Nephron progenitor cell (in vitro differentiated cells): ENCODE measurements around the gene PPP6R3.
"Not testable (repeated sequence)": the region's sequence is repeated elsewhere in the genome, so short reads cannot be mapped to it uniquely, and the experiment has no call there.

Experiments used
- DNase-seq: peaks from one replicate; pipeline ENCODE4 v3.0.0; 2021
- H3K27ac Mint-ChIP-seq: 2 replicates; pipeline ENCODE4 v1.8.0; 2021; ENCODE audit warnings: mild to moderate bottlenecking, moderate library complexity, mixed read lengths
- H3K27me3 Mint-ChIP-seq: 2 replicates; pipeline ENCODE4 v1.8.0; 2021; ENCODE audit warnings: mild to moderate bottlenecking, low read depth, mixed read lengths; ENCODE audit not compliant: poor library complexity
- H3K36me3 Mint-ChIP-seq: 2 replicates; pipeline ENCODE4 v1.8.0; 2021; ENCODE audit warnings: low read depth, mixed read lengths
- H3K4me1 Mint-ChIP-seq: 2 replicates; pipeline ENCODE4 v1.8.0; 2021; ENCODE audit warnings: mixed read lengths
- H3K4me3 Mint-ChIP-seq: 2 replicates; pipeline ENCODE4 v1.8.0; 2021; ENCODE audit warnings: mild to moderate bottlenecking, moderate library complexity, mixed read lengths
- H3K9me3 Mint-ChIP-seq: 2 replicates; pipeline ENCODE4 v1.8.0; 2021; ENCODE audit warnings: mild to moderate bottlenecking, moderate library complexity, mixed read lengths
- TF ChIP-seq, protein P1 (sequence below): fragments of 200-600 bp; sonication (generic); IDR thresholded peaks from 2 replicates; pipeline ENCODE4 v1.5.0; 2021; ENCODE audit warnings: antibody characterized with exemption

Gene PPP6R3

DNA sequence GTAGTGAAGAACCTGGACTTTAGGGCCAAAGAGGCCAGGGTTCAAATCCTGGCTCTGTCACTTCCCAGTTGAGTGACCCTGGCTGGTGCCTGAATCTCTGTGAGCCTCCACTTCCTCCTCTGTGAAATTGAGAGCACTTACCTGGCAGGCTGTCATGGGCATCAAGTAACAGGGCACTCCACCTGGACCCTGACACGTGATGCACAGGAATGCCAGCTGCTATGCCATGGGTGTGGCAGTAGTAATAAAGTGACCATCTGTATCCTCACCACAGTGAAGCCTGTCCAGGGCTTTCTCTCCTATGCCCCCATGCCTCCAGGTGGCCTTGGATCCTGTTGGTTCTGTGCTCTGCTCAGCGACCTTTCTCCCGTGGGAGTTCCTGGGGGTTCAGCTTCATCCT is 29.8 kb upstream of the PPP6R3 start:
- Mint-ChIP-seq H3K9me3 (peaks cover 33% of the 10 kb centered on the region), H3K4me3 (no peak overlapping the region), H3K27ac (no peak overlapping the region), H3K4me1 (no peaks in the 10 kb centered on the region), H3K27me3 (peaks cover 6% of the 10 kb centered on the region), H3K36me3 (peaks cover 80% of the 10 kb centered on the region)
- TF ChIP-seq, protein P1, sequence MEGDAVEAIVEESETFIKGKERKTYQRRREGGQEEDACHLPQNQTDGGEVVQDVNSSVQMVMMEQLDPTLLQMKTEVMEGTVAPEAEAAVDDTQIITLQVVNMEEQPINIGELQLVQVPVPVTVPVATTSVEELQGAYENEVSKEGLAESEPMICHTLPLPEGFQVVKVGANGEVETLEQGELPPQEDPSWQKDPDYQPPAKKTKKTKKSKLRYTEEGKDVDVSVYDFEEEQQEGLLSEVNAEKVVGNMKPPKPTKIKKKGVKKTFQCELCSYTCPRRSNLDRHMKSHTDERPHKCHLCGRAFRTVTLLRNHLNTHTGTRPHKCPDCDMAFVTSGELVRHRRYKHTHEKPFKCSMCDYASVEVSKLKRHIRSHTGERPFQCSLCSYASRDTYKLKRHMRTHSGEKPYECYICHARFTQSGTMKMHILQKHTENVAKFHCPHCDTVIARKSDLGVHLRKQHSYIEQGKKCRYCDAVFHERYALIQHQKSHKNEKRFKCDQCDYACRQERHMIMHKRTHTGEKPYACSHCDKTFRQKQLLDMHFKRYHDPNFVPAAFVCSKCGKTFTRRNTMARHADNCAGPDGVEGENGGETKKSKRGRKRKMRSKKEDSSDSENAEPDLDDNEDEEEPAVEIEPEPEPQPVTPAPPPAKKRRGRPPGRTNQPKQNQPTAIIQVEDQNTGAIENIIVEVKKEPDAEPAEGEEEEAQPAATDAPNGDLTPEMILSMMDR: no peak
- no peak for DNase-seq

DNA sequence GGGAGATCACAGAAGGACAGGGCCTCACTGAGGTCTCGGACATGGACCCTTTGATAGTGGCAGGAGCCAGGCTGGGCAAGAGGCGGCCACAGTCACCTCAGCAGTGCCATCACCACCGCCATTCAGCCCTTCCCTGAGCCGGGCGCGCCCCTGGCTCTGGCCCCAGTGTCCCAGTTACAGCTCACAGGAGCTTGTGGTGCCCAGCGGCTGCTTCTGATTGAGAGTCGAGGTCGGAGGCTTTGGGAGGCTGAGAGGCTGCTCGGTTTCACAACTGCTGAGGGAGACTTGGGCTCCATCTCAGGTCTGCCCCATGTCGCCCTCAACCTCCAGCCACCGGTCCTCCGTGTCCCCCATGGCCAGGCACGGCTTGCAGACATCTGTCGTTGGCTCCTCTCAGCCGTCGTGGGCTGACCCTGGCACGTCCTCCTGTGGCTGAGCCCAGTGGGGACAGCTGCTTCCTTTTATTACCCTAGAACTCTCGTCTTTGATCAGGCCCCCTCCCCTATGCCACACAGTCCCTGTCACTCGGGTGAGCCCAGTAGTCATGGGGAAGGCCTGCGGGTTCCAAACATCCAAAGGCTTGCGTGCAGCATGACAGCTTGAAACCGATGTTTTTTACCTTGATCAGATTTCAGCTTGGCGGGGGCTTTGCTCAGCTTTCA is 28.4 kb upstream of the PPP6R3 start:
- TF ChIP-seq, protein P1: no peak
- peak overlapping the region; percentile 83 for H3K27ac Mint-ChIP-seq
- H3K9me3 Mint-ChIP-seq: peaks cover 33% of the 10 kb centered on the region

DNA sequence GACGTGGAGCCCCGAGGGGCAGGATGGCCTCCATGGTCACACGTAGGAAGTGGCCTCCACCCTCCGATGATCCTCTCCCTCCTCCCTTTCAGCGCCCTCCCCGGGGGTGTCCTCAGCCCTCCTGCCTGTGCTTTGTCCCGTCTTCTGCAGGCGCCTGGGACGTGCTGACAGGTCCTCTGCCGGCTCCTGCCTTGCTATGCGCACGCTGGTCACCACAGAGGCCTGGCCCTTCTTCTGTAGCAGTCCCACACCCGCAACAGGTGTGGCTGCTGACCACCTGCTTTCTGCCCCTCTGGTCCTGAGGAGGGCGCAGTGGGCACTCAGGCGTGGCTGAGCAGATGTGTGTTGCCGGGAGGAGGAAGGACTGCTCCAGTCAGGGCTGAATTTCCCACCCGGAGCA is 27.7 kb upstream of the PPP6R3 start:
- H3K4me1 Mint-ChIP-seq: peaks cover 5% of the 10 kb centered on the region
- peaks cover 6% of the 10 kb centered on the region for H3K27me3 Mint-ChIP-seq
- H3K36me3 Mint-ChIP-seq: peaks cover 65% of the 10 kb centered on the region
- no peak overlapping the region for H3K4me3 Mint-ChIP-seq
- H3K27ac Mint-ChIP-seq: no peak overlapping the region
- TF ChIP-seq, protein P1: no peak
- peaks cover 32% of the 10 kb centered on the region for H3K9me3 Mint-ChIP-seq
- no peak for DNase-seq

More for the DNA sequence above, 28.4 kb upstream of the PPP6R3 start:
- Mint-ChIP-seq H3K36me3 (peaks cover 67% of the 10 kb centered on the region), H3K27me3 (peaks cover 6% of the 10 kb centered on the region), H3K4me3 (no peak overlapping the region), H3K4me1 (peaks cover under 1% of the 10 kb centered on the region)
- DNase-seq: no peak

DNA sequence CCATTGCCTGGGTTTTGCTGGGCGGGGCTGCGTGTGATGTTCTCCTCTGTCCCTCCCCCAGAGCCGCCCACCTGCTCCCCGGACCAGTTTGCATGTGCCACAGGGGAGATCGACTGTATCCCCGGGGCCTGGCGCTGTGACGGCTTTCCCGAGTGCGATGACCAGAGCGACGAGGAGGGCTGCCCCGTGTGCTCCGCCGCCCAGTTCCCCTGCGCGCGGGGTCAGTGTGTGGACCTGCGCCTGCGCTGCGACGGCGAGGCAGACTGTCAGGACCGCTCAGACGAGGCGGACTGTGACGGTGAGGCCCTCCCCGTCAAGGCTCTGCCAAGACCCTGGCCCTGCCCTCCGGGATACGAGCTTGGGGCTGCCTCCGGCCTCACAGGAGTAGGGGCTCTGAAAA is 27.0 kb upstream of the PPP6R3 start:
- Mint-ChIP-seq H3K9me3 (peaks cover 25% of the 10 kb centered on the region), H3K4me1 (peaks cover 5% of the 10 kb centered on the region), H3K27me3 (peaks cover 8% of the 10 kb centered on the region), H3K4me3 (no peak overlapping the region), H3K27ac (no peak overlapping the region), H3K36me3 (peaks cover 61% of the 10 kb centered on the region)
- TF ChIP-seq, protein P1: no peak
- DNase-seq: no peak

DNA sequence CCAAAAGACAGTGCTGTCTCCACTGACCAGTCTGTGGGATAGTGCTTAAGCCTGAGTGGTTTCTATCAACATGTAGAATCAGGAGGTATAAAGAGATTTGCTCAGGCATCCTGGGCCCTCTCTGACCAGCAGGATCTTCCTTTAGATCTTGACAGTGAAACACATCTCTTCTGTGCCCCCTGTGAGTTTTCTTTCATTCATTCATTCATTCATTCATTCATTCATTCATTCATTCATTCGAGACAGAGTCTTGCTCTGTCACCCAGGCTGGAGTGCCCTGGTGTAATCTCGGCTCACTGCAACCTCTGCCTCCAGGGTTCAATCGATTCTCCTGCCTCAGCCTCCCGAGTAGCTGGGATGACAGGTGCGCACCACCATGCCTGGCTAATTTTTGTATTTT is 26.4 kb upstream of the PPP6R3 start:
- H3K4me3 Mint-ChIP-seq, H3K27ac Mint-ChIP-seq, H3K27me3 Mint-ChIP-seq, H3K4me1 Mint-ChIP-seq, DNase-seq: not testable (repeated sequence)
- peaks cover 19% of the 10 kb centered on the region for H3K9me3 Mint-ChIP-seq
- H3K36me3 Mint-ChIP-seq: peaks cover 57% of the 10 kb centered on the region

DNA sequence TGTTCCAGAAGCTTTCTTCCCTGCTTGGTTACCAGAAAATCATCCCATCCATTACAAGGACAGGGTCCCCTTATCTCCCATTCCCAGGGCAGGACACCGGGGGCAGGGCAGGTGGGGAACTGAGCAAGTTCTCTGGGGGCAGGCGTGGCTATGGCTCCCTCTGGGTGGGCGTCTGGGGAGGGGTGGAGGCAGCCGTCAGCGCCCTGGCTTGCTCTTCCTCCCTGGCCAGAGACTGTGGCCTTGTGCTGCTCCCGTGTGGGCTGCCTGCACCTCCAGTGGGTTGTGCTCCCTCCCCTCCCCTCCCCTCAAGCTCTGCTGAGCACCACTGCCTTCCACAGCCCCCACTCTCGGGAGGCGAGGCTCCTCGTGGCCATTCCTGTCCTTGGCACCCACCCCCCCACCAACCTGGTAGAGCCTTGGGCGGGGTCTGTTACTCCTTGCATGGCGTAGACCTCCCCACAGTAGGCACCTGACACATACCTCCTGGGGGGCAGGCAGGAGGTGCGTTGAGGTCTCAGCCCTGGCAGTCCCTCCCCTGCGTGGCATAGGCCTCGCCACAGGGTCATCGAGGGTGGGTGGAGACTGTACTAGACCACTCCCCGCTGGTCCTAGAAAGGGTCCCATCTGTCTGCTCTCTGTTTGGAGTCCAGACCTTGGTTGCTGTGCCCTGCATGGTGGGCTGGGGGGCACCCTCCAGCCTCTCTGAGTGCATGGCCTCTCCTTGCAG is 24.2 kb upstream of the PPP6R3 start:
- no peak overlapping the region for H3K4me3 Mint-ChIP-seq
- H3K9me3 Mint-ChIP-seq: no peaks in the 10 kb centered on the region
- TF ChIP-seq, protein P1: no peak
- H3K27ac Mint-ChIP-seq: peak overlapping the region; percentile 83
- peaks cover 51% of the 10 kb centered on the region for H3K36me3 Mint-ChIP-seq
- DNase-seq: no peak
- peaks cover 3% of the 10 kb centered on the region for H3K27me3 Mint-ChIP-seq
- H3K4me1 Mint-ChIP-seq: peaks cover 21% of the 10 kb centered on the region
